HCT116 (cell line): ENCODE data around the gene SGCB. TPM values are rescaled to one million over a fixed set of nuclear protein-coding genes. Genes with fewer than 3 reads are reported as not detected.
A peak's percentile ranks its signal among the peaks of the same experiment; 100 is the strongest.

Source experiments
- ATAC-seq: fragments of 200-7000 bp; cut with Tn5 transposase; 2 replicates; pipeline ENCODE4 v1.9.1; 2020; ENCODE audit warnings: mild to moderate bottlenecking, moderate library complexity
- BruUV-seq: library from RNA; stranded (reverse); fragments of 400-500 nt; replicated peaks from 2 replicates; lab custom pipeline; 2021; lab: Mats Ljungman, UMichigan
- CTCF ChIA-PET: fragments of 300-600 bp; sonication (Branson Sonifier 250); formaldehyde crosslinking; loops from one replicate; lab custom pipeline; 2021; ENCODE audit warnings: antibody characterized with exemption; lab: Charles Lee
- POLR2A ChIA-PET: fragments of 300-600, 350-600 bp; sonication (Branson Sonifier 250); formaldehyde crosslinking; loops from one replicate; lab custom pipeline; 2021; ENCODE audit warnings: antibody characterized with exemption; lab: Charles Lee
- RAD21 ChIA-PET, 2 experiments: fragments of 300-600 bp; sonication (Branson Sonifier 250); formaldehyde crosslinking; loops; one replicate each; lab custom pipeline; 2023; ENCODE audit warnings: low total read pairs in 2 of 2; ENCODE audit not compliant: uncharacterized antibody in 2 of 2, unreplicated experiment in 2 of 2, low non-redundant PET in 1 of 2; lab: Charles Lee
- DNase-seq: peaks from one replicate; pipeline ENCODE4 v3.0.0-alpha.2; 2010; ENCODE audit warnings: low read depth, low spot score
- H2AFZ ChIP-seq: fragments of 200-600 bp; shearing (Covaris generic), sonication (generic); 2 replicates; pipeline ENCODE4 v1.6.1; 2017; ENCODE audit warnings: low read depth, mixed run types, mixed read lengths, antibody characterized with exemption, low read length; ENCODE audit not compliant: poor library complexity, severe bottlenecking
- H3K27ac ChIP-seq: 2 replicates; pipeline ENCODE4 v1.5.1; 2012; ENCODE audit warnings: low read depth, low read length
- H3K27me3 ChIP-seq: fragments of 200-600 bp; sonication (generic); 2 replicates; pipeline ENCODE4 v1.6.1; 2016; ENCODE audit warnings: mixed run types, low read length, mixed read lengths; ENCODE audit not compliant: insufficient read depth
- H3K36me3 ChIP-seq, 2 experiments: fragments of 200-500 bp in 1 of 2; fragments of 200-600 bp in 1 of 2; sonication (Bioruptor generic) in 1 of 2; sonication (generic) in 1 of 2; 2 replicates each; pipeline versions ENCODE4 v1.5.1 to v1.6.1; 2014 to 2016; ENCODE audit warnings: low read length in 2 of 2, inconsistent platforms in 1 of 2, mixed read lengths in 1 of 2, mixed run types in 1 of 2; ENCODE audit not compliant: insufficient read depth in 2 of 2, control insufficient read depth in 1 of 2
- H3K4me1 ChIP-seq, 2 experiments: fragments of 200-600 bp in 1 of 2; sonication (generic) in 1 of 2; 2 replicates each; pipeline versions ENCODE4 v1.5.1 to v1.6.1; 2012 to 2017; ENCODE audit warnings: low read length in 2 of 2, inconsistent platforms in 1 of 2, mild to moderate bottlenecking in 1 of 2, mixed read lengths in 1 of 2, mixed run types in 1 of 2, moderate library complexity in 1 of 2; ENCODE audit not compliant: insufficient read depth in 2 of 2, control insufficient read depth in 1 of 2
- H3K4me2 ChIP-seq: fragments of 200-600 bp; sonication (generic); 2 replicates; pipeline ENCODE4 v1.6.1; 2017; ENCODE audit warnings: mixed run types, low read length, mixed read lengths
- H3K4me3 ChIP-seq, 2 experiments: fragments of 200-600 bp in 1 of 2; sonication (generic) in 1 of 2; replicated peaks in 1 of 2; 2 replicates each; pipeline ENCODE4 v1.5.1; 2011 to 2016; ENCODE audit warnings: low read length in 2 of 2, control low read depth in 1 of 2, low read depth in 1 of 2, mild to moderate bottlenecking in 1 of 2, mixed read lengths in 1 of 2, mixed run types in 1 of 2
- H3K79me2 ChIP-seq: fragments of 200-600 bp; sonication (generic); 2 replicates; pipeline ENCODE4 v1.6.1; 2017; ENCODE audit warnings: mild to moderate bottlenecking, mixed run types, low read length, moderate library complexity, mixed read lengths; ENCODE audit not compliant: insufficient read depth
- H3K9ac ChIP-seq: fragments of 200-600 bp; sonication (generic); 2 replicates; pipeline ENCODE4 v1.6.1; 2016; ENCODE audit warnings: low read length, mixed read lengths
- H3K9me2 ChIP-seq: fragments of 200-600 bp; sonication (generic), shearing (Covaris generic); 2 replicates; pipeline ENCODE4 v1.6.1; 2017; ENCODE audit warnings: mixed run types, mild to moderate bottlenecking, moderate library complexity; ENCODE audit not compliant: insufficient read depth
- H3K9me3 ChIP-seq, 2 experiments: fragments of 200-500 bp in 1 of 2; fragments of 200-600 bp in 1 of 2; sonication (Bioruptor generic) in 1 of 2; sonication (generic) in 1 of 2; 2 replicates each; pipeline ENCODE4 v1.6.1; 2014 to 2017; ENCODE audit warnings: low read length in 2 of 2, mixed read lengths in 2 of 2, inconsistent platforms in 1 of 2, low read depth in 1 of 2, mild to moderate bottlenecking in 1 of 2, mixed run types in 1 of 2, moderate library complexity in 1 of 2; ENCODE audit not compliant: control insufficient read depth in 1 of 2, insufficient read depth in 1 of 2
- H4K20me1 ChIP-seq: fragments of 200-600 bp; sonication (generic), shearing (Covaris generic); 2 replicates; pipeline ENCODE4 v1.6.1; 2017; ENCODE audit warnings: mixed run types, mild to moderate bottlenecking, moderate library complexity; ENCODE audit not compliant: insufficient read depth
- CBX3 ChIP-seq: IDR thresholded peaks from 2 replicates; pipeline ENCODE4 v1.6.1; 2012; ENCODE audit warnings: low read depth
- FOSL1 ChIP-seq: IDR thresholded peaks from 2 replicates; pipeline ENCODE4 v1.6.1; 2012; ENCODE audit warnings: low read depth
- JUND ChIP-seq: IDR thresholded peaks from 2 replicates; pipeline ENCODE4 v1.6.1; 2012
- SP1 ChIP-seq: IDR thresholded peaks from 2 replicates; pipeline ENCODE4 v1.6.1; 2012; ENCODE audit warnings: low read depth
- SRF ChIP-seq: IDR thresholded peaks from 2 replicates; pipeline ENCODE4 v1.6.1; 2012; ENCODE audit warnings: low read depth
- TCF7L2 ChIP-seq: IDR thresholded peaks from 2 replicates; pipeline ENCODE4 v1.7.0; 2011; ENCODE audit warnings: borderline replicate concordance, inconsistent platforms; ENCODE audit not compliant: insufficient read depth, insufficient read length; ENCODE audit errors: extremely low read depth
- YY1 ChIP-seq: IDR thresholded peaks from 2 replicates; pipeline ENCODE4 v1.6.1; 2011; ENCODE audit warnings: low read length, low read depth, moderate library complexity, mild to moderate bottlenecking; ENCODE audit not compliant: insufficient replicate concordance; ENCODE audit errors: extremely low read depth
- ZBTB33 ChIP-seq: IDR thresholded peaks from 2 replicates; pipeline ENCODE4 v1.6.1; 2011; ENCODE audit warnings: mild to moderate bottlenecking, low read length, moderate library complexity; ENCODE audit not compliant: insufficient replicate concordance; ENCODE audit errors: extremely low read depth
- intact Hi-C: fragments of 100-400 bp; cut with micrococcal nuclease; formaldehyde crosslinking; loops from 2 replicates; pipeline ENCODE4 v1.10.0; 2022
- total RNA-seq: library from RNA; stranded (reverse); gene quantifications from one replicate; pipeline ENCODE4 v1.2.1, GENCODE V29; 2021; ENCODE audit not compliant: unreplicated experiment

Gene SGCB
- total RNA-seq, 1 experiment from 2014 or later: 18.3 TPM

- Histone ChIP-seq H3K27me3 (peaks cover 13% of the 10 kb centered on the region), H3K27ac (peak overlapping the region; percentile 8; the same call in 1 of the 2 replicates), H3K9me3 (no peaks in the 10 kb centered on the region), H3K4me3 (peak overlapping the region; percentile 23 to 37; a peak in 3 of 4 replicates), H3K36me3 (no peaks in the 10 kb centered on the region), H4K20me1 (no peaks in the 10 kb centered on the region), H3K79me2 (no peaks in the 10 kb centered on the region), H2AFZ (no peak overlapping the region), H3K9me2 (no peaks in the 10 kb centered on the region), H3K4me2 (peak overlapping the region; percentile 59), H3K4me1 (no peaks in the 10 kb centered on the region; a peak in 1 of 4 replicates), H3K9ac (no peak overlapping the region)
- ATAC-seq: peak; percentile 72
- ChIA-PET POLR2A (no interaction called here), RAD21 (no interaction called here), CTCF (no interaction called here)
- TF ChIP-seq SRF: no peak
- DNase-seq: no peak
- no TSS peak for BruUV-seq
- intact Hi-C loops: no loop called here
These were observed 13.7 kb upstream of the SGCB start for GRCh38 chr4:52051615-52052474.

- Histone ChIP-seq H3K9ac (no peak within 1 kb of the TSS), H2AFZ (no peak within 1 kb of the TSS), H3K27ac (peak within 1 kb of the TSS; percentile 8; the same call in 1 of the 2 replicates), H3K4me2 (peak within 1 kb of the TSS; percentile 59), H3K79me2 (no peaks in the 10 kb centered on the region), H3K4me1 (no peaks in the 10 kb centered on the region; a peak in 1 of 4 replicates), H3K9me2 (no peaks in the 10 kb centered on the region), H3K9me3 (no peaks in the 10 kb centered on the region), H3K36me3 (no peaks in the 10 kb centered on the region), H3K4me3 (peak within 1 kb of the TSS; percentile 23 to 37), H3K27me3 (peaks cover 13% of the 10 kb centered on the region), H4K20me1 (no peaks in the 10 kb centered on the region)
- CTCF ChIA-PET: no interaction called here
- POLR2A ChIA-PET: no interaction called here
- DNase-seq: no peak
- TF ChIP-seq YY1 (no peak), CBX3 (no peak), TCF7L2 (no peak), SP1 (no peak), ZBTB33 (no peak), FOSL1 (no peak), JUND (no peak)
- no TSS peak for BruUV-seq
- RAD21 ChIA-PET: no interaction called here
- peak; percentile 66 for ATAC-seq
- intact Hi-C loops: no loop called here
These were observed 13.1 kb upstream of the SGCB start, which contains the start of gene SPATA18 for GRCh38 chr4:52051213-52051614. TSS of gene SPATA18 (plus strand) at chr4:52051304. CDS start at chr4:52051705, 401 bp downstream.
